SK-N-SH (cell line): ENCODE measurements around the gene EAPP. TPM values are rescaled to one million over a fixed set of nuclear protein-coding genes. Genes with fewer than 3 reads are reported as not detected.

Experiments
- CTCF ChIA-PET: fragments of 300-600, 350-600 bp; formaldehyde crosslinking; extraction: SDS; loops from one replicate; lab custom pipeline; 2021; lab: Yijun Ruan, JAX
- POLR2A ChIA-PET: fragments of 350-600 bp; sonication (Branson Sonifier 250); formaldehyde crosslinking; extraction: SDS; loops from one replicate; lab custom pipeline; 2020; ENCODE audit warnings: antibody characterized with exemption, inconsistent platforms; lab: Yijun Ruan, JAX
- DNase-seq: peaks from one replicate; pipeline ENCODE4 v3.0.0; 2012
- H2AFZ ChIP-seq: fragments of 200-600 bp; sonication (generic); 2 replicates; pipeline ENCODE4 v1.8.1; 2016; ENCODE audit warnings: antibody characterized with exemption, mild to moderate bottlenecking, low read depth
- H3F3A ChIP-seq: fragments of 200-600 bp; sonication (generic); replicated peaks from 2 replicates; pipeline ENCODE3; 2016; ENCODE audit warnings: antibody characterized with exemption, mild to moderate bottlenecking; ENCODE audit not compliant: insufficient read depth
- H3K27ac ChIP-seq, 2 experiments: fragments of 200-500 bp in 1 of 2; fragments of 200-600 bp in 1 of 2; sonication (Bioruptor generic) in 1 of 2; sonication (generic), shearing (Covaris generic) in 1 of 2; 2 replicates each; pipeline versions ENCODE4 v1.5.1 to v1.6.1; 2014 to 2016; ENCODE audit warnings: low read depth in 2 of 2, inconsistent platforms in 1 of 2, low read length in 1 of 2, mild to moderate bottlenecking in 1 of 2, mixed read lengths in 1 of 2
- H3K27me3 ChIP-seq: fragments of 200-600 bp; sonication (generic), shearing (Covaris generic); 2 replicates; pipeline ENCODE4 v1.6.1; 2016; ENCODE audit warnings: mixed run types; ENCODE audit not compliant: insufficient read depth
- H3K36me3 ChIP-seq, 2 experiments: fragments of 200-500 bp in 1 of 2; fragments of 200-600 bp in 1 of 2; sonication (Bioruptor generic) in 1 of 2; sonication (generic) in 1 of 2; replicated peaks in 1 of 2; 2 replicates each; pipeline versions ENCODE3 to v1.5.1; 2014 to 2016; ENCODE audit warnings: low read length in 1 of 2, mild to moderate bottlenecking in 1 of 2; ENCODE audit not compliant: insufficient read depth in 2 of 2, control insufficient read depth in 1 of 2
- H3K4me1 ChIP-seq, 2 experiments: fragments of 200-500 bp in 1 of 2; fragments of 200-600 bp in 1 of 2; sonication (Bioruptor generic) in 1 of 2; sonication (generic), shearing (Covaris generic) in 1 of 2; 2 replicates each; pipeline versions ENCODE4 v1.5.1 to v1.6.1; 2014 to 2016; ENCODE audit warnings: low read depth in 1 of 2, low read length in 1 of 2, mixed run types in 1 of 2; ENCODE audit not compliant: insufficient read depth in 2 of 2, control insufficient read depth in 1 of 2
- H3K4me2 ChIP-seq: fragments of 200-600 bp; sonication (generic), shearing (Covaris generic); 2 replicates; pipeline ENCODE4 v1.6.1; 2017; ENCODE audit warnings: mixed run types
- H3K4me3 ChIP-seq, 2 experiments: fragments of 200-500 bp in 1 of 2; fragments of 200-600 bp in 1 of 2; sonication (Bioruptor generic) in 1 of 2; sonication (generic), shearing (Covaris generic) in 1 of 2; 2 replicates each; pipeline versions ENCODE4 v1.5.1 to v1.8.1; 2014 to 2016; ENCODE audit warnings: low read depth in 2 of 2, inconsistent platforms in 1 of 2, low read length in 1 of 2, mild to moderate bottlenecking in 1 of 2, mixed read lengths in 1 of 2, moderate library complexity in 1 of 2
- H3K79me2 ChIP-seq: fragments of 200-600 bp; sonication (generic); 2 replicates; pipeline ENCODE4 v1.8.1; 2017; ENCODE audit warnings: mild to moderate bottlenecking; ENCODE audit not compliant: insufficient read depth
- H3K9ac ChIP-seq: fragments of 200-600 bp; sonication (generic); 2 replicates; pipeline ENCODE4 v1.6.1; 2017; ENCODE audit warnings: mixed run types
- H3K9me2 ChIP-seq: fragments of 200-600 bp; sonication (generic); 2 replicates; pipeline ENCODE4 v1.6.1; 2017; ENCODE audit warnings: mixed run types
- H3K9me3 ChIP-seq: fragments of 200-600 bp; sonication (generic); 2 replicates; pipeline ENCODE4 v1.6.1; 2017; ENCODE audit warnings: mixed run types, mild to moderate bottlenecking, moderate library complexity
- H4K20me1 ChIP-seq: fragments of 200-600 bp; sonication (generic); 2 replicates; pipeline ENCODE4 v1.6.1; 2017; ENCODE audit warnings: mild to moderate bottlenecking, mixed run types; ENCODE audit not compliant: insufficient read depth
- CTCF ChIP-seq: fragments of 200-600 bp; sonication (generic); IDR thresholded peaks from 2 replicates; pipeline ENCODE4 v1.6.1; 2017; ENCODE audit warnings: antibody characterized with exemption, mild to moderate bottlenecking, moderate library complexity
- ELF1 ChIP-seq: IDR thresholded peaks from 2 replicates; pipeline ENCODE4 v1.4.0; 2012
- GABPA ChIP-seq: IDR thresholded peaks from 2 replicates; pipeline ENCODE4 v1.4.0; 2012; ENCODE audit warnings: low read depth, mild to moderate bottlenecking
- IRF3 ChIP-seq: fragments of 150-350 bp; IDR thresholded peaks from 2 replicates; pipeline ENCODE4 v1.6.1; 2016; ENCODE audit warnings: mild to moderate bottlenecking, low read depth, low read length
- JUND ChIP-seq: IDR thresholded peaks from 2 replicates; pipeline ENCODE4 v1.4.0; 2012
- MEF2A ChIP-seq: IDR thresholded peaks from 2 replicates; pipeline ENCODE4 v1.4.0; 2012; ENCODE audit warnings: low read depth, borderline replicate concordance
- NRF1 ChIP-seq: IDR thresholded peaks from 2 replicates; pipeline ENCODE4 v1.6.1; 2012; ENCODE audit warnings: low read depth, mild to moderate bottlenecking, low read length
- PBX3 ChIP-seq: IDR thresholded peaks from 2 replicates; pipeline ENCODE4; 2012
- POLR2AphosphoS5 ChIP-seq: IDR thresholded peaks from 2 replicates; pipeline ENCODE4 v1.6.1; 2012; ENCODE audit warnings: low read depth, low read length
- RCOR1 ChIP-seq: fragments of 150-350 bp; IDR thresholded peaks from 2 replicates; pipeline ENCODE4 v1.6.1; 2017; ENCODE audit warnings: antibody characterized with exemption, low read length
- TCF12 ChIP-seq: IDR thresholded peaks from 2 replicates; pipeline ENCODE4 v1.4.0; 2012
- TEAD4 ChIP-seq: IDR thresholded peaks from 2 replicates; pipeline ENCODE4 v1.4.0; 2012; ENCODE audit warnings: mild to moderate bottlenecking, borderline replicate concordance; ENCODE audit not compliant: insufficient read depth
- USF1 ChIP-seq: IDR thresholded peaks from 2 replicates; pipeline ENCODE4 v1.4.0; 2012; ENCODE audit warnings: low read depth, borderline replicate concordance
- ZBTB33 ChIP-seq: IDR thresholded peaks from 2 replicates; pipeline ENCODE4 v1.4.0; 2012; ENCODE audit warnings: low read depth, borderline replicate concordance
- WGBS: methylation state at CpG from one replicate; pipeline ENCODE4 v1.1.6; 2017; ENCODE audit warnings: low lambda C conversion rate; 5-methylcytosine and 5-hydroxymethylcytosine counted together
- polyA plus RNA-seq, 3 experiments: library from polyadenylated mRNA; depleted of rRNA; stranded (reverse); fragments of >200 nt; gene quantifications; 2 replicates each; pipeline ENCODE4 v1.2.3, GENCODE V29; 2012

Gene EAPP
- polyA plus RNA-seq, 1 of the 3 experiments (the other 2 are of a cell fraction): 30.0 TPM

- TF ChIP-seq GABPA (no peak), MEF2A (no peak), PBX3 (no peak), NRF1 (no peak), USF1 (no peak), ELF1 (no peak), RCOR1 (no peak)
- H2AFZ ChIP-seq: no peak overlapping the region
- 43% methylated on average over 1 of the region's 1 CpG for WGBS
- no peak for DNase-seq
- no peaks in the 10 kb centered on the region for H3K27me3 ChIP-seq
- no peak overlapping the region for H3K4me2 ChIP-seq
- ChIA-PET POLR2A (no interaction called here), CTCF (interaction anchor here (1.3 kb wide), 1 partner anchor 9 kb away, joined by 5 read pairs; no protein-coding TSS in a partner anchor)
- no peak overlapping the region for H3K9ac ChIP-seq
- no peaks in the 10 kb centered on the region for H3K36me3 ChIP-seq
- H3K4me3 ChIP-seq: no peak overlapping the region
- H3K9me3 ChIP-seq: no peaks in the 10 kb centered on the region
- H3F3A ChIP-seq: no peaks in the 10 kb centered on the region
- H3K79me2 ChIP-seq: no peaks in the 10 kb centered on the region
- no peaks in the 10 kb centered on the region for H3K9me2 ChIP-seq
- H4K20me1 ChIP-seq: no peaks in the 10 kb centered on the region
- H3K4me1 ChIP-seq: no peaks in the 10 kb centered on the region
- no peak overlapping the region for H3K27ac ChIP-seq
Measured at GRCh38 chr14:34489324-34489723, 50.2 kb downstream of the EAPP start.

- CTCF ChIA-PET: interaction anchor here (1.3 kb wide), 1 partner anchor 10 kb away, joined by 5 read pairs; no protein-coding TSS in a partner anchor
- 93% methylated on average over 7 of the region's 7 CpGs for WGBS
Measured at GRCh38 chr14:34488528-34488927, 51.0 kb downstream of the EAPP start.

More at GRCh38 chr14:34488528-34488927, 51.0 kb downstream of the EAPP start:
- H2AFZ ChIP-seq: no peak overlapping the region
- no peaks in the 10 kb centered on the region for H3K27me3 ChIP-seq
- H3K36me3 ChIP-seq: no peaks in the 10 kb centered on the region
- no peak overlapping the region for H3K4me2 ChIP-seq
- no peak overlapping the region for H3K9ac ChIP-seq
- no peaks in the 10 kb centered on the region for H3F3A ChIP-seq
- H3K79me2 ChIP-seq: no peaks in the 10 kb centered on the region
- H3K9me3 ChIP-seq: no peaks in the 10 kb centered on the region
- no peaks in the 10 kb centered on the region for H4K20me1 ChIP-seq
- no peak for DNase-seq
- TF ChIP-seq CTCF (no peak), IRF3 (no peak), MEF2A (no peak), GABPA (no peak), TEAD4 (no peak), TCF12 (no peak), ZBTB33 (no peak), ELF1 (no peak), POLR2AphosphoS5 (no peak), NRF1 (no peak), JUND (no peak)
- H3K27ac ChIP-seq: no peak overlapping the region
- no peaks in the 10 kb centered on the region for H3K9me2 ChIP-seq
- POLR2A ChIA-PET: interaction anchor here (0.6 kb wide), 1 partner anchor 601 kb away, joined by 5 read pairs; no protein-coding TSS in a partner anchor
- H3K4me3 ChIP-seq: no peak overlapping the region
- H3K4me1 ChIP-seq: no peaks in the 10 kb centered on the region
